Testis (tissue), 3 donors: ENCODE results near the gene HSD17B1. TPM values are rescaled to one million over a fixed set of nuclear protein-coding genes. Genes with fewer than 3 reads are reported as not detected.

Experiments
- DNase-seq: peaks from one replicate; pipeline ENCODE4 v3.0.0-alpha.2; 2019
- H3K27ac ChIP-seq, 2 donors: fragments of 200-600 bp; sonication (generic); one replicate each; pipeline ENCODE4 v1.5.1; 2019
- H3K27me3 ChIP-seq: fragments of 200-600 bp; sonication (generic); one replicate; pipeline ENCODE4 v1.5.1; 2019
- H3K36me3 ChIP-seq: fragments of 200-600 bp; sonication (generic); one replicate; pipeline ENCODE4 v1.5.1; 2017; ENCODE audit warnings: low read depth; ENCODE audit errors: missing control alignments
- H3K4me1 ChIP-seq: fragments of 200-600 bp; sonication (generic); one replicate; pipeline ENCODE4 v1.5.1; 2019
- H3K4me3 ChIP-seq, 2 donors: fragments of 200-600 bp; sonication (generic); one replicate each; pipeline ENCODE4 v1.5.1; 2017 to 2019
- H3K9me3 ChIP-seq: fragments of 200-600 bp; sonication (generic); one replicate; pipeline ENCODE4 v1.5.1; 2017
- CTCF ChIP-seq, 3 experiments: fragments of 450-650 bp in 2 of 3; fragments of 200-600 bp in 1 of 3; sonication (generic) in 1 of 3; IDR thresholded peaks; one replicate each; pipeline ENCODE4 v1.5.1; 2016 to 2019; ENCODE audit warnings: antibody characterized with exemption in 3 of 3, mild to moderate bottlenecking in 2 of 3, moderate library complexity in 1 of 3
- POLR2A ChIP-seq: fragments of 450-650 bp; IDR thresholded peaks from one replicate; pipeline ENCODE4 v1.6.1; 2017; ENCODE audit warnings: antibody characterized with exemption, mild to moderate bottlenecking, moderate library complexity
- WGBS, 2 donors: methylation state at CpG; one replicate each; pipeline ENCODE4 v1.1.5; 2018; 5-methylcytosine and 5-hydroxymethylcytosine counted together
- intact Hi-C: fragments of 100-400 bp; cut with DNase I; formaldehyde crosslinking; loops from one replicate; pipeline ENCODE4 v1.15.1; 2023; ENCODE audit warnings: low total_unique reads
- polyA plus RNA-seq: library from polyadenylated mRNA; stranded (reverse); fragments of 350-450 nt; fragmentation: Illumina TruSeq; extraction: RNeasy Lipid Tissue Mini Kit (QIAGEN cat#74804); gene quantifications from one replicate; pipeline ENCODE4 v1.2.3, GENCODE V29; 2014; ENCODE audit warnings: low read depth, low replicate concordance; ENCODE audit not compliant: insufficient read depth
- total RNA-seq, 2 donors: library from RNA; depleted of rRNA; stranded (reverse); fragments of >200 nt; gene quantifications; one replicate each; pipeline ENCODE4 v1.2.3, GENCODE V29; 2016

Gene HSD17B1
- total and polyA plus RNA-seq, 3 donors from 2014 or later = 7.1 to 14.4 (median 13.8) TPM

GRCh38 chr17:42536048-42536371, 16.7 kb upstream of the HSD17B1 start, which contains the start of gene NAGLU:
Gene NAGLU (plus strand): TSS chr17:42536241. CDS start chr17:42536273, 32 bp downstream.
- TF ChIP-seq POLR2A = peak; percentile 58
- TF ChIP-seq CTCF (IDR thresholded peaks at IDR 0.05) = peak in 1 of 3 experiments; percentile 22
- Histone ChIP-seq H3K4me1 (peaks cover 19% of the 10 kb centered on the region), H3K9me3 (no peaks in the 10 kb centered on the region), H3K4me3 (peak within 1 kb of the TSS; percentile 71 to 83), H3K27ac (peak within 1 kb of the TSS; percentile 81 to 97), H3K27me3 (no peaks in the 10 kb centered on the region), H3K36me3 (no peaks in the 10 kb centered on the region)
- intact Hi-C loops = no loop called here
- DNase-seq = peak; percentile 98
- 1% methylated on average over 36 of the region's 40 CpGs; no CpG with 5 or more reads in 1 of the 2 donors for WGBS, 2 donors

- peaks cover 19% of the 10 kb centered on the region for H3K4me1 ChIP-seq
- H3K4me3 ChIP-seq = peak overlapping the region; percentile 71 to 83
- peak overlapping the region; percentile 33 to 97 for H3K27ac ChIP-seq
- intact Hi-C loops = no loop called here
- TF ChIP-seq CTCF (IDR thresholded peaks at IDR 0.05) = no peak
- no peak for TF ChIP-seq POLR2A
- H3K9me3 ChIP-seq = no peaks in the 10 kb centered on the region
- H3K36me3 ChIP-seq = no peaks in the 10 kb centered on the region
- peak; percentile 84 for DNase-seq
- no peaks in the 10 kb centered on the region for H3K27me3 ChIP-seq
- 0 to 1% methylated on average over 7 to 53 of the region's 65 CpGs for WGBS, 2 donors
These were observed 16.2 kb upstream of the HSD17B1 start for GRCh38 chr17:42536372-42537155.

- no peak for DNase-seq
- H3K9me3 ChIP-seq = no peaks in the 10 kb centered on the region
- peak overlapping the region; percentile 33 to 97 for H3K27ac ChIP-seq
- 61 to 69% methylated on average over 20 to 30 of the region's 31 CpGs for WGBS, 2 donors
- intact Hi-C loops = no loop called here
- no peaks in the 10 kb centered on the region for H3K36me3 ChIP-seq
- H3K27me3 ChIP-seq = no peaks in the 10 kb centered on the region
- peaks cover 17% of the 10 kb centered on the region for H3K4me1 ChIP-seq
- H3K4me3 ChIP-seq = peak overlapping the region; percentile 71 to 83
- TF ChIP-seq CTCF (IDR thresholded peaks at IDR 0.05) (no peak), POLR2A (no peak)
These were observed 15.4 kb upstream of the HSD17B1 start for GRCh38 chr17:42537156-42537805.

GRCh38 chr17:42537826-42538451, 14.8 kb upstream of the HSD17B1 start:
- Histone ChIP-seq H3K4me3 (no peak overlapping the region), H3K9me3 (no peaks in the 10 kb centered on the region), H3K4me1 (peaks cover 17% of the 10 kb centered on the region), H3K27me3 (no peaks in the 10 kb centered on the region), H3K36me3 (no peaks in the 10 kb centered on the region), H3K27ac (no peak overlapping the region)
- DNase-seq = no peak
- 81 to 84% methylated on average over 5 of the region's 5 CpGs for WGBS, 2 donors
- no peak for TF ChIP-seq CTCF (IDR thresholded peaks at IDR 0.05)
- TF ChIP-seq POLR2A = no peak
- intact Hi-C loops = no loop called here
